Fibroblast of lung (primary cell): ENCODE measurements around the gene UPP1. TPM values are rescaled to one million over a fixed set of nuclear protein-coding genes. Genes with fewer than 3 reads are reported as not detected.

ENCODE experiments used
- DNase-seq, 2 donors: peaks; one replicate each; pipeline versions ENCODE4 v3.0.0 to v3.0.0-alpha.2; 2010; ENCODE audit warnings: low read depth in 2 of 2
- H2AFZ ChIP-seq: 2 replicates; pipeline ENCODE4 v1.5.1; 2012; ENCODE audit warnings: low read length, control low read depth, inconsistent platforms
- H3K27ac ChIP-seq: 2 replicates; pipeline ENCODE4 v1.5.1; 2011; ENCODE audit warnings: low read length, control low read depth; ENCODE audit not compliant: insufficient read depth
- H3K27me3 ChIP-seq: 2 replicates; pipeline ENCODE4 v1.5.1; 2011; ENCODE audit warnings: mild to moderate bottlenecking, low read length; ENCODE audit not compliant: control insufficient read depth, insufficient read depth
- H3K36me3 ChIP-seq: 2 replicates; pipeline ENCODE4 v1.5.1; 2011; ENCODE audit warnings: low read length; ENCODE audit not compliant: control insufficient read depth, insufficient read depth
- H3K4me1 ChIP-seq: 2 replicates; pipeline ENCODE4 v1.5.1; 2011; ENCODE audit warnings: low read length; ENCODE audit not compliant: control insufficient read depth, insufficient read depth; ENCODE audit errors: extremely low read depth
- H3K4me2 ChIP-seq: 2 replicates; pipeline ENCODE4 v1.5.1; 2011; ENCODE audit warnings: low read length, control low read depth; ENCODE audit not compliant: insufficient read depth; ENCODE audit errors: extremely low read depth
- H3K4me3 ChIP-seq, 4 experiments: fragments of 200-600 bp in 1 of 4; sonication (generic) in 1 of 4; replicated peaks in 1 of 4; 2 replicates each; pipeline ENCODE4 v1.5.1; 2011 to 2016; ENCODE audit warnings: low read length in 4 of 4, low read depth in 3 of 4, mild to moderate bottlenecking in 3 of 4, control low read depth in 2 of 4, inconsistent platforms in 1 of 4, mixed read lengths in 1 of 4; ENCODE audit not compliant: insufficient read depth in 1 of 4; ENCODE audit errors: control extremely low read depth in 1 of 4
- H3K79me2 ChIP-seq: 2 replicates; pipeline ENCODE4 v1.5.1; 2012; ENCODE audit warnings: mild to moderate bottlenecking, low read length, inconsistent platforms; ENCODE audit not compliant: control insufficient read depth, insufficient read depth
- H3K9ac ChIP-seq: 2 replicates; pipeline ENCODE4 v1.5.1; 2011; ENCODE audit warnings: mild to moderate bottlenecking, low read length, control low read depth; ENCODE audit not compliant: insufficient read depth
- H3K9me3 ChIP-seq: 2 replicates; pipeline ENCODE4 v1.5.1; 2012; ENCODE audit warnings: low read depth, low read length; ENCODE audit not compliant: control insufficient read depth, insufficient read depth
- H4K20me1 ChIP-seq: 2 replicates; pipeline ENCODE4 v1.5.1; 2011; ENCODE audit warnings: low read length; ENCODE audit not compliant: control insufficient read depth, insufficient read depth; ENCODE audit errors: extremely low read depth
- CTCF ChIP-seq, 2 donors: IDR thresholded peaks in 1 of 2; conservative IDR thresholded peaks in 1 of 2; 1 replicate in 1 of 2; 2 replicates in 1 of 2; pipeline ENCODE4 v1.5.1; 2011 to 2012; ENCODE audit warnings: low read length in 2 of 2, control low read depth in 1 of 2, inconsistent platforms in 1 of 2, low read depth in 1 of 2, mild to moderate bottlenecking in 1 of 2
- EZH2 ChIP-seq: IDR thresholded peaks from 2 replicates; pipeline ENCODE4 v1.5.1; 2012; ENCODE audit warnings: low read length, control low read depth, mild to moderate bottlenecking; ENCODE audit errors: missing control alignments
- polyA plus RNA-seq, 2 donors: library from polyadenylated mRNA; depleted of rRNA in 1 of 2; stranded (reverse) in 1 of 2; unstranded in 1 of 2; fragments of >200 nt; gene quantifications; 2 replicates each; pipeline ENCODE4 v1.2.1, GENCODE V29; 2011 to 2012; ENCODE audit warnings: missing spikeins in 1 of 2
- total RNA-seq: library from RNA; depleted of rRNA; stranded (reverse); fragments of >200 nt; gene quantifications from 2 replicates; pipeline ENCODE4 v1.2.1, GENCODE V29; 2014

The UPP1 gene
- total and polyA plus RNA-seq, 2 donors (not counting 1 experiment from before 2014, with no cell fraction given) = 9.4 to 11.7 TPM

- Histone ChIP-seq H2AFZ (no peak overlapping the region), H3K4me3 (no peak overlapping the region), H3K36me3 (no peaks in the 10 kb centered on the region), H3K4me2 (no peak overlapping the region), H3K9me3 (no peaks in the 10 kb centered on the region), H3K4me1 (no peaks in the 10 kb centered on the region), H3K27ac (no peak overlapping the region), H3K9ac (no peak overlapping the region), H3K27me3 (no peaks in the 10 kb centered on the region), H3K79me2 (no peaks in the 10 kb centered on the region), H4K20me1 (no peaks in the 10 kb centered on the region)
- no peak for DNase-seq
- TF ChIP-seq CTCF (conservative IDR thresholded peaks at IDR 0.05 in 1 of 2, IDR thresholded peaks at IDR 0.05 in 1 of 2; ENCODE audit: low read depth in 1 of 2, low read length in 2 of 2) (no peak), EZH2 (no peak)
Measured at GRCh38 chr7:48059706-48060105, 29.4 kb upstream of the UPP1 start.

- H3K79me2 ChIP-seq = no peaks in the 10 kb centered on the region
- no peaks in the 10 kb centered on the region for H4K20me1 ChIP-seq
- no peak for DNase-seq
- no peaks in the 10 kb centered on the region for H3K36me3 ChIP-seq
- TF ChIP-seq CTCF (conservative IDR thresholded peaks at IDR 0.05 in 1 of 2, IDR thresholded peaks at IDR 0.05 in 1 of 2; ENCODE audit: low read depth in 1 of 2, low read length in 2 of 2) (no peak), EZH2 (no peak)
- H3K9ac ChIP-seq = no peak overlapping the region
- H3K4me1 ChIP-seq = no peaks in the 10 kb centered on the region
- H3K9me3 ChIP-seq = no peaks in the 10 kb centered on the region
- no peak overlapping the region for H3K27ac ChIP-seq
- no peaks in the 10 kb centered on the region for H3K27me3 ChIP-seq
- H3K4me2 ChIP-seq = no peak overlapping the region
- H3K4me3 ChIP-seq = no peak overlapping the region
- no peak overlapping the region for H2AFZ ChIP-seq
Measured at GRCh38 chr7:48063985-48064384, 25.1 kb upstream of the UPP1 start.

GRCh38 chr7:48067475-48067874 lies 21.6 kb upstream of the UPP1 start:
- H3K9ac ChIP-seq = no peak overlapping the region
- H2AFZ ChIP-seq = no peak overlapping the region
- H3K27ac ChIP-seq = no peak overlapping the region
- no peaks in the 10 kb centered on the region for H4K20me1 ChIP-seq
- H3K4me3 ChIP-seq = no peak overlapping the region
- H3K4me2 ChIP-seq = no peak overlapping the region
- H3K4me1 ChIP-seq = no peaks in the 10 kb centered on the region
- TF ChIP-seq CTCF (conservative IDR thresholded peaks at IDR 0.05 in 1 of 2, IDR thresholded peaks at IDR 0.05 in 1 of 2; ENCODE audit: low read depth in 1 of 2, low read length in 2 of 2) = no peak
- TF ChIP-seq EZH2 = no peak
- no peaks in the 10 kb centered on the region for H3K36me3 ChIP-seq
- DNase-seq = no peak
- no peaks in the 10 kb centered on the region for H3K79me2 ChIP-seq
- no peaks in the 10 kb centered on the region for H3K9me3 ChIP-seq
- H3K27me3 ChIP-seq = no peaks in the 10 kb centered on the region
